ENCODE data around the gene ELAVL1. TPM values are rescaled to one million over a fixed set of nuclear protein-coding genes. Genes with fewer than 3 reads are reported as not detected.

ELAVL1 gene
- total and polyA plus RNA-seq, 8 donors, result 6.6 to 38.4 (median 26.2) TPM

GRCh38 chr19:7925171-7925851 lies 80.1 kb downstream of the ELAVL1 start:
- FAIRE-seq (no peak), DNase-seq (peak; percentile 39 to 89 (median 73)), ATAC-seq (no peak)
- peak; percentile 66 to 79 (median 75) for TF ChIP-seq CTCF (IDR thresholded peaks at IDR 0.05)
- H3K4me3 ChIP-seq, result peak overlapping the region; percentile 7 to 48 (median 28)
- H3K4me1 ChIP-seq, result peaks cover 6 to 21% (median 9%) of the 10 kb centered on the region in 3 donors
- no peak overlapping the region for H3K27ac ChIP-seq
- intact Hi-C loops (cut with DNase I), result loop anchor here in 1 of 3 donors (10.0 kb wide), 1 partner anchor 71 kb away; no protein-coding TSS in a partner anchor
- WGBS, 2 donors, result 1% methylated on average over 34 to 98 of the region's 98 CpGs
- H3K36me3 ChIP-seq, result peaks cover 0 to 6% (median 0%) of the 10 kb centered on the region in 3 donors
- H3K27me3 ChIP-seq, result no peaks in the 10 kb centered on the region
- H3K9me3 ChIP-seq, result no peaks in the 10 kb centered on the region

GRCh38 chr19:7924651-7925170 lies 80.7 kb downstream of the ELAVL1 start:
- no peak for FAIRE-seq
- intact Hi-C loops (cut with DNase I), result loop anchor here in 2 of 3 donors (5.0 to 10.0 kb wide), 2 partner anchors 70 to 72 kb away; no protein-coding TSS in a partner anchor
- H3K27ac ChIP-seq, result no peak overlapping the region
- peaks cover 6 to 21% (median 9%) of the 10 kb centered on the region in 3 donors for H3K4me1 ChIP-seq
- H3K9me3 ChIP-seq, result no peaks in the 10 kb centered on the region
- peaks cover 0 to 6% (median 0%) of the 10 kb centered on the region in 3 donors for H3K36me3 ChIP-seq
- DNase-seq, result peak in 3 of 6 donors; percentile 31 to 80 (median 55)
- no peak for ATAC-seq
- H3K4me3 ChIP-seq, result peak overlapping the region in 2 of 4 donors; percentile 43 to 48
- no peaks in the 10 kb centered on the region for H3K27me3 ChIP-seq
- TF ChIP-seq CTCF (IDR thresholded peaks at IDR 0.05), result no peak
- WGBS, 2 donors, result 21 to 24% methylated on average over 19 to 31 of the region's 34 CpGs

- intact Hi-C loops (cut with DNase I), result loop anchor here in 2 of 3 donors (5.0 to 10.0 kb wide), 2 partner anchors 69 to 72 kb away; no protein-coding TSS in a partner anchor
- ATAC-seq (no peak), FAIRE-seq (no peak), DNase-seq (no peak)
- Histone ChIP-seq H3K27me3 (no peaks in the 10 kb centered on the region), H3K27ac (no peak overlapping the region), H3K9me3 (no peaks in the 10 kb centered on the region), H3K4me1 (peaks cover 6 to 21% (median 9%) of the 10 kb centered on the region in 3 donors), H3K4me3 (no peak overlapping the region), H3K36me3 (peaks cover 0 to 6% (median 0%) of the 10 kb centered on the region in 3 donors)
- TF ChIP-seq CTCF (IDR thresholded peaks at IDR 0.05), result no peak
- 65 to 69% methylated on average over 10 to 12 of the region's 12 CpGs for WGBS, 2 donors
Measured at GRCh38 chr19:7924241-7924640, 81.2 kb downstream of the ELAVL1 start.

GRCh38 chr19:7923295-7924191 lies 81.9 kb downstream of the ELAVL1 start:
- 81 to 86% methylated on average over 31 of the region's 31 CpGs for WGBS, 2 donors
- no peak overlapping the region for H3K4me3 ChIP-seq
- peaks cover 6 to 21% (median 9%) of the 10 kb centered on the region in 3 donors for H3K4me1 ChIP-seq
- peaks cover 0 to 6% (median 0%) of the 10 kb centered on the region in 3 donors for H3K36me3 ChIP-seq
- ATAC-seq, result no peak
- TF ChIP-seq CTCF (IDR thresholded peaks at IDR 0.05), result no peak
- DNase-seq, result peak in 2 of 6 donors; percentile 59 to 79
- FAIRE-seq, result no peak
- intact Hi-C loops (cut with DNase I), result loop anchor here in 2 of 3 donors (5.0 to 10.0 kb wide), 2 partner anchors 69 to 71 kb away; no protein-coding TSS in a partner anchor
- no peak overlapping the region for H3K27ac ChIP-seq
- H3K27me3 ChIP-seq, result no peaks in the 10 kb centered on the region
- H3K9me3 ChIP-seq, result no peaks in the 10 kb centered on the region

Data from pancreas (tissue), 10 donors.